Measurements from ENCODE around the gene TM9SF4.

The TM9SF4 gene

GRCh38 chr20:32152421-32153155, 43.1 kb downstream of the TM9SF4 start:
- TF ChIP-seq CTCF (IDR thresholded peaks at IDR 0.05; ENCODE audit: low read depth, low read length): no peak
- no peak overlapping the region for H3K4me3 ChIP-seq (ENCODE audit: low read depth, low read length)

GRCh38 chr20:32153156-32153665, 43.7 kb downstream of the TM9SF4 start:
- H3K4me3 ChIP-seq (ENCODE audit: low read depth, low read length): no peak overlapping the region
- TF ChIP-seq CTCF (IDR thresholded peaks at IDR 0.05; ENCODE audit: low read depth, low read length): no peak

- no peak for TF ChIP-seq CTCF (IDR thresholded peaks at IDR 0.05; ENCODE audit: low read depth, low read length)
- no peak overlapping the region for H3K4me3 ChIP-seq (ENCODE audit: low read depth, low read length)
Observed at GRCh38 chr20:32153771-32154170, 44.3 kb downstream of the TM9SF4 start.

- H3K4me3 ChIP-seq (ENCODE audit: low read depth, low read length): no peak overlapping the region
- TF ChIP-seq CTCF (IDR thresholded peaks at IDR 0.05; ENCODE audit: low read depth, low read length): no peak
Observed at GRCh38 chr20:32155017-32155981, 45.8 kb downstream of the TM9SF4 start.

GRCh38 chr20:32157611-32158010, 48.1 kb downstream of the TM9SF4 start:
- H3K4me3 ChIP-seq (ENCODE audit: low read depth, low read length): no peak overlapping the region
- TF ChIP-seq CTCF (IDR thresholded peaks at IDR 0.05; ENCODE audit: low read depth, low read length): no peak

GRCh38 chr20:32158351-32158750, 48.8 kb downstream of the TM9SF4 start:
- TF ChIP-seq CTCF (IDR thresholded peaks at IDR 0.05; ENCODE audit: low read depth, low read length): no peak
- no peak overlapping the region for H3K4me3 ChIP-seq (ENCODE audit: low read depth, low read length)

All from WI38 (cell line).